Upper lobe of left lung (tissue), 6 donors: Measurements from ENCODE around the gene OR51A2. TPM values are rescaled to one million over a fixed set of nuclear protein-coding genes. Genes with fewer than 3 reads are reported as not detected.

Source experiments
- ATAC-seq, 2 donors: fragments of 200-7000 bp; cut with Tn5 transposase; one replicate each; pipeline ENCODE4 v1.9.1; 2022; ENCODE audit warnings: mild to moderate bottlenecking in 2 of 2, moderate library complexity in 2 of 2; ENCODE audit not compliant: low FRiP score in 2 of 2
- DNase-seq, 2 donors: peaks; one replicate each; pipeline ENCODE4 v3.0.0-alpha.2; 2019 to 2020
- H3K27ac ChIP-seq, 4 donors: fragments of 200-600 bp; sonication (generic); one replicate each; pipeline ENCODE4 v1.5.1; 2016 to 2019
- H3K27me3 ChIP-seq, 4 donors: fragments of 200-600 bp; sonication (generic); one replicate each; pipeline ENCODE4 v1.5.1; 2017 to 2019
- H3K36me3 ChIP-seq, 4 donors: fragments of 200-600 bp; sonication (generic); one replicate each; pipeline ENCODE4 v1.5.1; 2016 to 2019
- H3K4me1 ChIP-seq, 4 donors: fragments of 200-600 bp; sonication (generic); one replicate each; pipeline ENCODE4 v1.5.1; 2018 to 2019
- H3K4me3 ChIP-seq, 4 donors: fragments of 200-600 bp; sonication (generic); one replicate each; pipeline ENCODE4 v1.5.1; 2017 to 2019; ENCODE audit warnings: mild to moderate bottlenecking in 2 of 4, moderate library complexity in 1 of 4
- H3K9me3 ChIP-seq, 4 donors: fragments of 200-600 bp; sonication (generic); one replicate each; pipeline ENCODE4 v1.5.1; 2018 to 2019
- EP300 ChIP-seq, 4 donors: sonication (generic); formaldehyde crosslinking; IDR thresholded peaks; one replicate each; pipeline ENCODE4 v1.5.1; 2017; ENCODE audit warnings: antibody characterized with exemption in 4 of 4, control low read depth in 2 of 4
- POLR2A ChIP-seq, 4 donors: fragments of 450-650 bp; IDR thresholded peaks; one replicate each; pipeline ENCODE4 v1.5.1; 2016 to 2017; ENCODE audit warnings: antibody characterized with exemption in 4 of 4, mild to moderate bottlenecking in 2 of 4
- POLR2AphosphoS5 ChIP-seq, 2 donors: sonication (generic); formaldehyde crosslinking; IDR thresholded peaks; one replicate each; pipeline ENCODE4 v1.5.1; 2017; ENCODE audit warnings: antibody characterized with exemption in 2 of 2
- WGBS, 2 donors: methylation state at CpG; one replicate each; pipeline ENCODE4 v1.1.5; 2017 to 2018; 5-methylcytosine and 5-hydroxymethylcytosine counted together
- total RNA-seq, 6 donors: library from RNA; depleted of rRNA in 4 of 6; stranded (reverse); fragments of >200 nt in 4 of 6; gene quantifications; one replicate each; pipeline versions ENCODE4 v1.1.0 to v1.2.1, GENCODE V29; 2016 to 2021
- TF ChIP-seq, protein P1 (sequence below), 6 experiments: fragments of 450-650 bp in 4 of 6; fragments of 200-600 bp in 2 of 6; sonication (generic) in 2 of 6; IDR thresholded peaks; one replicate each; pipeline ENCODE4 v1.5.1; 2016 to 2019; ENCODE audit warnings: antibody characterized with exemption in 6 of 6
- donor health status: DM: no; HTN: no; CAD: no; lungs with moderate emphysema.
- donor health status: DM: no; HTN: yes; CAD: no; lungs with severe emphysema.

Gene OR51A2
- total RNA-seq, 6 donors from 2014 or later = not detected

DNA sequence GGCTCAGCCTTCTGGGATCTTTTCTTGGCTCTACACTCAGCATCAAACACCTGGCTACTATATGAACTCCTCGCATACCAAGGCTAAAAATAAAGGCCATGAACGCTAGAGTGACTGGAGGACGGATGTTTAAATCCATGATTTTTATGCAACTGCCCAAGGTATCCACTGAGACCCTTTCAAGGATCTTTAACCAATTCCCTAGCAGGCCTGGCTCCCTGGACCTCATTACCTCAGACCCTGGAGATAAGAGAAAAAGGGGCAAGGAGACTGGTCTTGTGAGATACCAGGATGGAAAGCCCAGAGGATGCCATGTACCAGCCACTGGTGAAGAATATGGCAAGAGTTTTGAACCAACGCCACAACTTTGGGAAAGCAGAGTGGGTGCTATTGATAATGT, 36.3 kb downstream of the OR51A2 start, which contains the start of gene OR51G2:
Gene OR51G2, minus strand, starts transcription at position 101 of the 400 bp plus-strand sequence. CDS start 3,687 bp downstream, outside the sequence.
- DNase-seq (no peak), ATAC-seq (no peak)
- Histone ChIP-seq H3K27ac (no peak within 1 kb of the TSS), H3K4me3 (no peak within 1 kb of the TSS), H3K27me3 (no peaks in the 10 kb centered on the region), H3K4me1 (no peaks in the 10 kb centered on the region), H3K36me3 (no peaks in the 10 kb centered on the region), H3K9me3 (no peaks in the 10 kb centered on the region)
- TF ChIP-seq EP300 (IDR thresholded peaks at IDR 0.05) (no peak), POLR2AphosphoS5 (IDR thresholded peaks at IDR 0.05) (no peak), POLR2A (IDR thresholded peaks at IDR 0.05) (no peak)
- TF ChIP-seq, protein P1, sequence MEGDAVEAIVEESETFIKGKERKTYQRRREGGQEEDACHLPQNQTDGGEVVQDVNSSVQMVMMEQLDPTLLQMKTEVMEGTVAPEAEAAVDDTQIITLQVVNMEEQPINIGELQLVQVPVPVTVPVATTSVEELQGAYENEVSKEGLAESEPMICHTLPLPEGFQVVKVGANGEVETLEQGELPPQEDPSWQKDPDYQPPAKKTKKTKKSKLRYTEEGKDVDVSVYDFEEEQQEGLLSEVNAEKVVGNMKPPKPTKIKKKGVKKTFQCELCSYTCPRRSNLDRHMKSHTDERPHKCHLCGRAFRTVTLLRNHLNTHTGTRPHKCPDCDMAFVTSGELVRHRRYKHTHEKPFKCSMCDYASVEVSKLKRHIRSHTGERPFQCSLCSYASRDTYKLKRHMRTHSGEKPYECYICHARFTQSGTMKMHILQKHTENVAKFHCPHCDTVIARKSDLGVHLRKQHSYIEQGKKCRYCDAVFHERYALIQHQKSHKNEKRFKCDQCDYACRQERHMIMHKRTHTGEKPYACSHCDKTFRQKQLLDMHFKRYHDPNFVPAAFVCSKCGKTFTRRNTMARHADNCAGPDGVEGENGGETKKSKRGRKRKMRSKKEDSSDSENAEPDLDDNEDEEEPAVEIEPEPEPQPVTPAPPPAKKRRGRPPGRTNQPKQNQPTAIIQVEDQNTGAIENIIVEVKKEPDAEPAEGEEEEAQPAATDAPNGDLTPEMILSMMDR (IDR thresholded peaks at IDR 0.05) = no peak
- WGBS, 2 donors = 90 to 91% methylated on average over 4 of the region's 4 CpGs

GRCh38 chr11:4916581-4916980, 38.9 kb downstream of the OR51A2 start:
- Histone ChIP-seq H3K36me3 (no peaks in the 10 kb centered on the region), H3K27ac (no peak overlapping the region), H3K27me3 (no peaks in the 10 kb centered on the region), H3K9me3 (no peaks in the 10 kb centered on the region), H3K4me3 (no peak overlapping the region), H3K4me1 (no peaks in the 10 kb centered on the region)
- no peak for ATAC-seq
- TF ChIP-seq POLR2A (IDR thresholded peaks at IDR 0.05) (no peak), EP300 (IDR thresholded peaks at IDR 0.05) (no peak), POLR2AphosphoS5 (IDR thresholded peaks at IDR 0.05) (no peak)
- TF ChIP-seq, protein P1 (IDR thresholded peaks at IDR 0.05) = no peak
- DNase-seq = no peak

Other genes with a start within 250 kb of the OR51A2 start
- not detected for gene OR51F1, start 185.8 kb downstream of the OR51A2 start, total RNA-seq
- gene OR52R1, start 151.3 kb downstream of the OR51A2 start, total RNA-seq = not detected
- gene OR51F2, start 134.4 kb downstream of the OR51A2 start, total RNA-seq = not detected
- gene OR51S1, start 106.5 kb downstream of the OR51A2 start, total RNA-seq = not detected
- not detected for gene OR51T1, start 73.8 kb downstream of the OR51A2 start, total RNA-seq
- gene OR51A7, start 51.9 kb downstream of the OR51A2 start, total RNA-seq = not detected
- gene OR51G2, start 36.4 kb downstream of the OR51A2 start, total RNA-seq = not detected
- not detected for gene OR51G1, start 31.4 kb downstream of the OR51A2 start, total RNA-seq
- gene OR51A4, start 8.1 kb downstream of the OR51A2 start, total RNA-seq = not detected
- gene OR51L1, start 39.1 kb upstream of the OR51A2 start, total RNA-seq = not detected
- not detected for gene OR52J3, start 90.8 kb upstream of the OR51A2 start, total RNA-seq
- gene OR52E2, start 103.9 kb upstream of the OR51A2 start, total RNA-seq = not detected
- not detected for gene OR52E1, start 113.9 kb upstream of the OR51A2 start, total RNA-seq
- gene OR52A5, start 182.6 kb upstream of the OR51A2 start, total RNA-seq = not detected
- gene OR52A1, start 199.0 kb upstream of the OR51A2 start, total RNA-seq = not detected
- not detected for gene OR51V1, start 245.0 kb upstream of the OR51A2 start, total RNA-seq